Cardiac fibroblast (primary cell): ENCODE results near the gene SFMBT2.

Source experiments
- DNase-seq, 2 donors: peaks; one replicate each; pipeline versions ENCODE4 v3.0.0 to v3.0.0-alpha.2; 2010; ENCODE audit warnings: low read depth in 2 of 2
- H3K4me3 ChIP-seq, 2 donors: replicated peaks in 1 of 2; 1 replicate in 1 of 2; 2 replicates in 1 of 2; pipeline ENCODE4 v1.5.1; 2011; ENCODE audit warnings: low read depth in 2 of 2, low read length in 2 of 2, mild to moderate bottlenecking in 2 of 2, moderate library complexity in 1 of 2
- CTCF ChIP-seq: IDR thresholded peaks from one replicate; pipeline ENCODE4 v1.5.1; 2011; ENCODE audit warnings: low read depth, mild to moderate bottlenecking, low read length, inconsistent platforms

SFMBT2 gene

GRCh38 chr10:7311218-7311849 lies 99.5 kb downstream of the SFMBT2 start:
- no peak for TF ChIP-seq CTCF
- H3K4me3 ChIP-seq: no peak overlapping the region
- no peak for DNase-seq

DNA sequence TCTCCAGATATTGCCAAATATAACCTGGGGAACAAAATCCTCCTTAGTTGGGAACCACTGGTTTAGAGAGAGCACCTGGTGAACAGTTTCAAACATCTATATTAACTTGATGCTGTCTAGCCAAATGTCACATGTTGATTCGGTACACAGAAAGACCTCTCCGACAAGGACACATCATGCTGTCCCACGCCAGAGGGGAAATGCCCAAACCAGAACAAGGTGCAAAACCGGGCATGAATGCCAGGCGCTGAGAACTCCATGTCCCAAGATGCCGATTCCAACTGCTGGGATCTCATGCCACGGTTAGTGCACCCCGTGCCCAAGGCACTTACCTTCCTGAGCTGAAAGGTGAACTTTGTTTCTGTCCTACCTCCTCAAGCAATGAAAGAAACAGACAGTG lies 100.8 kb downstream of the SFMBT2 start:
- H3K4me3 ChIP-seq: no peak overlapping the region
- DNase-seq: no peak
- TF ChIP-seq CTCF: no peak

- no peak for TF ChIP-seq CTCF
- no peak for DNase-seq
- H3K4me3 ChIP-seq: no peak overlapping the region
Measured at GRCh38 chr10:7308826-7309225, 102.0 kb downstream of the SFMBT2 start.

GRCh38 chr10:7306616-7307015 lies 104.2 kb downstream of the SFMBT2 start:
- H3K4me3 ChIP-seq: no peak overlapping the region
- TF ChIP-seq CTCF: no peak
- no peak for DNase-seq

GRCh38 chr10:7306147-7306546 lies 104.7 kb downstream of the SFMBT2 start:
- no peak for DNase-seq
- no peak for TF ChIP-seq CTCF
- H3K4me3 ChIP-seq: no peak overlapping the region

DNA sequence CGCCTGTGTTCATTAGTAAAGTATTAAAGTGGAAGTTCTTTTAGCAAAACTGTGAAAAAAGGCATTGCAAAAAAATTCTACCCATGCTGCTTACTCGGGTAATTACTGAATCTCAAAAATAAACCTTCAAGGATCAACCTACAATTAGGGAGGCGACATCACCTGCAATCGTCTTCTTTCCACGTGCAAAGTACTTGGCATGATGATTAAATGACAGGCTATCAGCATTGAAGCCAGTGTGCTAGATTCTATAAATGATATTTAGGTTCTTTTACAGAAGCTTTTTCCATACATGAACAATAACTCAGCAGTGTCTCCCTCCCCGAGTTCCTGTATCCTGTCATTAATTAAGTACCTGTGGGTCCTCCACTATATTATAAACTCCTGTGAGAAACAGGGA lies 105.8 kb downstream of the SFMBT2 start:
- no peak for TF ChIP-seq CTCF
- no peak for DNase-seq
- no peak overlapping the region for H3K4me3 ChIP-seq

- DNase-seq: no peak
- TF ChIP-seq CTCF: no peak
- H3K4me3 ChIP-seq: no peak overlapping the region
Measured at GRCh38 chr10:7304110-7304509, 106.7 kb downstream of the SFMBT2 start.
